ENCODE data around the gene RCSD1.

DNA sequence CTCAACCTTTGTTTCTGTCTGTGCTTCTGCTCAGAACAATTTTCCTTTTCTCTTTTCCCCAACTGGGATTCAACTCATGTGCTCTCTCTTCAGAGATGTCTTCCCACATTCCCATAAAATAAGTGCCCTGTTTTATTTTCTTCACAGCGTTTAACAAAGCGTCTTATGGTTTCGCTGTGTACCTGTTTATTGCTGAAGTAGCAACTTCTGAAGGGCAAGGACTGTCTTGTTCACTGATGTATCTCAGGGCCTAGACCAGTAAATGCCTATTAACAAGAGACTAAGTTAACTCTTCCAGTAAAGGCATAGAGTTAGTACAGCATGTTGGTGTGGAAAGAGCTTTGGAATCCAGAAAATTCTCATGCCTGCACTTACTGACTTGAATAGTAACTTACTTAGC lies 48.8 kb downstream of the RCSD1 start:
- no peak for TF ChIP-seq OSR1 (CRISPR knock-in tag; IDR thresholded peaks at IDR 0.05)
- TF ChIP-seq, protein P1, sequence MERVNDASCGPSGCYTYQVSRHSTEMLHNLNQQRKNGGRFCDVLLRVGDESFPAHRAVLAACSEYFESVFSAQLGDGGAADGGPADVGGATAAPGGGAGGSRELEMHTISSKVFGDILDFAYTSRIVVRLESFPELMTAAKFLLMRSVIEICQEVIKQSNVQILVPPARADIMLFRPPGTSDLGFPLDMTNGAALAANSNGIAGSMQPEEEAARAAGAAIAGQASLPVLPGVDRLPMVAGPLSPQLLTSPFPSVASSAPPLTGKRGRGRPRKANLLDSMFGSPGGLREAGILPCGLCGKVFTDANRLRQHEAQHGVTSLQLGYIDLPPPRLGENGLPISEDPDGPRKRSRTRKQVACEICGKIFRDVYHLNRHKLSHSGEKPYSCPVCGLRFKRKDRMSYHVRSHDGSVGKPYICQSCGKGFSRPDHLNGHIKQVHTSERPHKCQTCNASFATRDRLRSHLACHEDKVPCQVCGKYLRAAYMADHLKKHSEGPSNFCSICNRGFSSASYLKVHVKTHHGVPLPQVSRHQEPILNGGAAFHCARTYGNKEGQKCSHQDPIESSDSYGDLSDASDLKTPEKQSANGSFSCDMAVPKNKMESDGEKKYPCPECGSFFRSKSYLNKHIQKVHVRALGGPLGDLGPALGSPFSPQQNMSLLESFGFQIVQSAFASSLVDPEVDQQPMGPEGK (CRISPR knock-in tag; IDR thresholded peaks at IDR 0.05; ENCODE audit: borderline replicate concordance) = no peak
- TF ChIP-seq ESRRG (CRISPR knock-in tag; IDR thresholded peaks at IDR 0.05) = no peak
- no peak for TF ChIP-seq ISL1 (CRISPR knock-in tag; IDR thresholded peaks at IDR 0.05)
- TF ChIP-seq RARB (CRISPR knock-in tag; IDR thresholded peaks at IDR 0.05) = no peak
- no peak for TF ChIP-seq TOX (CRISPR knock-in tag; IDR thresholded peaks at IDR 0.05; ENCODE audit: borderline replicate concordance)

All from SK-N-SH treated with all-trans-retinoic acid at 6 μM for 48 hours (cell line).